ENCODE measurements around the gene BMPR1B.

Gene BMPR1B

DNA sequence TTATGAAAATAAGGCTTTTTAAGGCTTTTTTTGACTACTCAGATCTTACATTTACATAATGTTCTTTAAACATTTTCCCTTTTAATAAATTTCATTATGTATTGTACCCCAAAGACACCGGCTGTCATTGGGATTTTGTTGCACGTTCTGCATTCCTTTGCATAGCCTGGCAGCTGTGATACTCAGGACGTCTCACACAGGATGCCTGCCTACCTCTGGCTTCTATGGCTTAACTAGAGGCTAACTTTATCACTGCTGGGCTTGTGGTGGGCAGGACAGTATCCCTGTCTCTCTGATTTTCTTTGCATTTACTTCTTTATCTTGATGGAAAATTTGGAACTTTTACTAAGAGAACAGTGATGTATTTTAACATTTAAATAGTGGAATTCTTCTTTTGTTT is 147.8 kb downstream of the BMPR1B start:
- DNase-seq (ENCODE audit: low read depth): no peak
- no peak overlapping the region for H3K4me3 ChIP-seq (ENCODE audit: control insufficient read depth, low read depth, low read length)
- TF ChIP-seq, protein P1, sequence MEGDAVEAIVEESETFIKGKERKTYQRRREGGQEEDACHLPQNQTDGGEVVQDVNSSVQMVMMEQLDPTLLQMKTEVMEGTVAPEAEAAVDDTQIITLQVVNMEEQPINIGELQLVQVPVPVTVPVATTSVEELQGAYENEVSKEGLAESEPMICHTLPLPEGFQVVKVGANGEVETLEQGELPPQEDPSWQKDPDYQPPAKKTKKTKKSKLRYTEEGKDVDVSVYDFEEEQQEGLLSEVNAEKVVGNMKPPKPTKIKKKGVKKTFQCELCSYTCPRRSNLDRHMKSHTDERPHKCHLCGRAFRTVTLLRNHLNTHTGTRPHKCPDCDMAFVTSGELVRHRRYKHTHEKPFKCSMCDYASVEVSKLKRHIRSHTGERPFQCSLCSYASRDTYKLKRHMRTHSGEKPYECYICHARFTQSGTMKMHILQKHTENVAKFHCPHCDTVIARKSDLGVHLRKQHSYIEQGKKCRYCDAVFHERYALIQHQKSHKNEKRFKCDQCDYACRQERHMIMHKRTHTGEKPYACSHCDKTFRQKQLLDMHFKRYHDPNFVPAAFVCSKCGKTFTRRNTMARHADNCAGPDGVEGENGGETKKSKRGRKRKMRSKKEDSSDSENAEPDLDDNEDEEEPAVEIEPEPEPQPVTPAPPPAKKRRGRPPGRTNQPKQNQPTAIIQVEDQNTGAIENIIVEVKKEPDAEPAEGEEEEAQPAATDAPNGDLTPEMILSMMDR (IDR thresholded peaks at IDR 0.05; ENCODE audit: control insufficient read depth, insufficient read depth, low read depth, low read length, missing control alignments): no peak

- DNase-seq (ENCODE audit: low read depth): no peak
- no peak overlapping the region for H3K4me3 ChIP-seq (ENCODE audit: control insufficient read depth, low read depth, low read length)
- TF ChIP-seq, protein P1 (IDR thresholded peaks at IDR 0.05; ENCODE audit: control insufficient read depth, insufficient read depth, low read depth, low read length, missing control alignments): no peak
These were observed 151.9 kb downstream of the BMPR1B start for GRCh38 chr4:94909645-94910044.

GRCh38 chr4:94911106-94911505 is 153.4 kb downstream of the BMPR1B start:
- DNase-seq (ENCODE audit: low read depth): no peak
- H3K4me3 ChIP-seq (ENCODE audit: control insufficient read depth, low read depth, low read length): no peak overlapping the region
- TF ChIP-seq, protein P1 (IDR thresholded peaks at IDR 0.05; ENCODE audit: control insufficient read depth, insufficient read depth, low read depth, low read length, missing control alignments): no peak

GRCh38 chr4:94912606-94913005 is 154.9 kb downstream of the BMPR1B start:
- TF ChIP-seq, protein P1 (IDR thresholded peaks at IDR 0.05; ENCODE audit: control insufficient read depth, insufficient read depth, low read depth, low read length, missing control alignments): no peak
- no peak for DNase-seq (ENCODE audit: low read depth)
- no peak overlapping the region for H3K4me3 ChIP-seq (ENCODE audit: control insufficient read depth, low read depth, low read length)

- no peak overlapping the region for H3K4me3 ChIP-seq (ENCODE audit: control insufficient read depth, low read depth, low read length)
- TF ChIP-seq, protein P1 (IDR thresholded peaks at IDR 0.05; ENCODE audit: control insufficient read depth, insufficient read depth, low read depth, low read length, missing control alignments): no peak
- no peak for DNase-seq (ENCODE audit: low read depth)
These were observed 155.6 kb downstream of the BMPR1B start for GRCh38 chr4:94913316-94913715.

- no peak for DNase-seq (ENCODE audit: low read depth)
- no peak overlapping the region for H3K4me3 ChIP-seq (ENCODE audit: control insufficient read depth, low read depth, low read length)
- TF ChIP-seq, protein P1 (IDR thresholded peaks at IDR 0.05; ENCODE audit: control insufficient read depth, insufficient read depth, low read depth, low read length, missing control alignments): no peak
These were observed 159.4 kb downstream of the BMPR1B start for GRCh38 chr4:94917146-94917545.

- TF ChIP-seq, protein P1 (IDR thresholded peaks at IDR 0.05; ENCODE audit: control insufficient read depth, insufficient read depth, low read depth, low read length, missing control alignments): no peak
- no peak for DNase-seq (ENCODE audit: low read depth)
- no peak overlapping the region for H3K4me3 ChIP-seq (ENCODE audit: control insufficient read depth, low read depth, low read length)
These were observed 160.8 kb downstream of the BMPR1B start for GRCh38 chr4:94918543-94918942.

Data from AG09309 (cell line).